ENCODE results near the gene ATP5MG.

ATP5MG gene

DNA sequence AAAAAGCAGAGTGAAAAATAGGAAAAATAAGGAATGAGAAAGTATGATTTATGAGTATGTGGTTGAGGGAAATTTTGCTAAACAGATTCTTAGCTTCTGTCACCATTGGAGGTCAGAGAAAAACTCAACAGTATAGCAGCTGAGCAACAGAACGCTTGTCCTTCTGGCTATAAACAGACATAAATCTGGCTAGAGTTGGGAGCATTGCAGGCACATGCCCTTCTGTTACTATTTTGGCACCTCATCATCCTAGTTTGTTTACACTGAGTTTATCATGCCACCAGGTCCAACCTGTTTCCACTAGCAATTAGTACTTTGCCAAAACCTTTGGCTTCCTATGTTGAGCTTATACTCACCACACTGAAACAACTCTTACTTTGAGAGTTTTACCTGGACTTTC is 35.1 kb upstream of the ATP5MG start:
- DNase-seq, result no peak
- TF ChIP-seq, protein P1, sequence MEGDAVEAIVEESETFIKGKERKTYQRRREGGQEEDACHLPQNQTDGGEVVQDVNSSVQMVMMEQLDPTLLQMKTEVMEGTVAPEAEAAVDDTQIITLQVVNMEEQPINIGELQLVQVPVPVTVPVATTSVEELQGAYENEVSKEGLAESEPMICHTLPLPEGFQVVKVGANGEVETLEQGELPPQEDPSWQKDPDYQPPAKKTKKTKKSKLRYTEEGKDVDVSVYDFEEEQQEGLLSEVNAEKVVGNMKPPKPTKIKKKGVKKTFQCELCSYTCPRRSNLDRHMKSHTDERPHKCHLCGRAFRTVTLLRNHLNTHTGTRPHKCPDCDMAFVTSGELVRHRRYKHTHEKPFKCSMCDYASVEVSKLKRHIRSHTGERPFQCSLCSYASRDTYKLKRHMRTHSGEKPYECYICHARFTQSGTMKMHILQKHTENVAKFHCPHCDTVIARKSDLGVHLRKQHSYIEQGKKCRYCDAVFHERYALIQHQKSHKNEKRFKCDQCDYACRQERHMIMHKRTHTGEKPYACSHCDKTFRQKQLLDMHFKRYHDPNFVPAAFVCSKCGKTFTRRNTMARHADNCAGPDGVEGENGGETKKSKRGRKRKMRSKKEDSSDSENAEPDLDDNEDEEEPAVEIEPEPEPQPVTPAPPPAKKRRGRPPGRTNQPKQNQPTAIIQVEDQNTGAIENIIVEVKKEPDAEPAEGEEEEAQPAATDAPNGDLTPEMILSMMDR (IDR thresholded peaks at IDR 0.05), result no peak
- Mint-ChIP-seq H3K4me3 (no peak overlapping the region), H3K27me3 (ENCODE audit: low read depth, poor library complexity) (peaks cover 3% of the 10 kb centered on the region), H3K9me3 (no peaks in the 10 kb centered on the region), H3K4me1 (no peaks in the 10 kb centered on the region), H3K36me3 (ENCODE audit: low read depth) (peaks cover 48% of the 10 kb centered on the region), H3K27ac (no peak overlapping the region)

DNA sequence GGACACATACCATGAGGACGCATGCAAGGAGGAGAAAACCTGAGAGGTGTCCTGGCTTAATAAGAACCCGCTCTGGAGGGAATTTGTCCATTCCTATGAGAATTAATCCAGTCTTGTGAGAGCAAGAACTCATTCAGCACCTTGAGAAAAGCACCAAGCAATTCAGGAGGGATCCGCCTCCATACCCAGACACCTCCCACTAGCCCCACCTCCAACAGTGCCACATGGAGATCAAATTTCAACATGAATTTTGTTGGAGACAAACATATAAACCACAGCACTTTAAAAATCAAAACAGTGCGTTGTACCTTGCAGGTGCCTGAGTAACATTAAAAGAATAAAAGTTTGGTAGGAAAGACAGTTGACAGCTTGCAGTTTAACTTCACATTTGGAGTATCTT is 30.6 kb upstream of the ATP5MG start:
- Mint-ChIP-seq H3K4me3 (no peak overlapping the region), H3K27me3 (ENCODE audit: low read depth, poor library complexity) (no peaks in the 10 kb centered on the region), H3K36me3 (ENCODE audit: low read depth) (peaks cover 80% of the 10 kb centered on the region), H3K9me3 (no peaks in the 10 kb centered on the region), H3K4me1 (no peaks in the 10 kb centered on the region), H3K27ac (no peak overlapping the region)
- TF ChIP-seq, protein P1 (IDR thresholded peaks at IDR 0.05), result no peak
- no peak for DNase-seq

- TF ChIP-seq, protein P1 (IDR thresholded peaks at IDR 0.05), result no peak
- H3K9me3 Mint-ChIP-seq, result no peaks in the 10 kb centered on the region
- H3K4me3 Mint-ChIP-seq, result no peak overlapping the region
- H3K4me1 Mint-ChIP-seq, result no peaks in the 10 kb centered on the region
- no peak for DNase-seq
- no peak overlapping the region for H3K27ac Mint-ChIP-seq
- H3K36me3 Mint-ChIP-seq (ENCODE audit: low read depth), result peaks cover 76% of the 10 kb centered on the region
- no peaks in the 10 kb centered on the region for H3K27me3 Mint-ChIP-seq (ENCODE audit: low read depth, poor library complexity)
Measured at GRCh38 chr11:118373263-118373662, 28.1 kb upstream of the ATP5MG start.

GRCh38 chr11:118373871-118374270 is 27.5 kb upstream of the ATP5MG start:
- Mint-ChIP-seq H3K4me3 (no peak overlapping the region), H3K27me3 (ENCODE audit: low read depth, poor library complexity) (no peaks in the 10 kb centered on the region), H3K36me3 (ENCODE audit: low read depth) (peaks cover 70% of the 10 kb centered on the region), H3K27ac (no peak overlapping the region), H3K9me3 (no peaks in the 10 kb centered on the region), H3K4me1 (no peaks in the 10 kb centered on the region)
- TF ChIP-seq, protein P1 (IDR thresholded peaks at IDR 0.05), result no peak
- DNase-seq, result no peak

DNA sequence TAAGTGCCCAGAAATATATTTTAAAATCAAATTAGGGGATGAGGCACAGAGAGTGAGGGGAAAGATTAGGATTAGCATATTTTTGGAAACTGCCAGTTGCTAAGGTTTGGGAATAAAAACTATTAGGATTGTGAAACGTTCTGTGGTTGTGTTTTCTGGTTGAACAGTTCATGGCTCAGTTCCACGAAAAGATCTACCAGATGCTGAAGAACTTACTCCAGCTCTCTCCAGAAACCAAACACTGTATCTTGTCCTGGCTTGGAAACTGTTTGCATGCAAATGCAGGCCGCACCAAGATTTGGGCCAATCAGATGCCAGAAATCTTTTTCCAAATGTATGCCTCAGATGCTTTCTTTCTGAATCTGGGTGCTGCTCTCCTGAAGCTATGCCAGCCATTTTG is 26.7 kb upstream of the ATP5MG start:
- H3K27ac Mint-ChIP-seq, result no peak overlapping the region
- TF ChIP-seq, protein P1 (IDR thresholded peaks at IDR 0.05), result no peak
- no peaks in the 10 kb centered on the region for H3K27me3 Mint-ChIP-seq (ENCODE audit: low read depth, poor library complexity)
- no peak for DNase-seq
- no peak overlapping the region for H3K4me3 Mint-ChIP-seq
- no peaks in the 10 kb centered on the region for H3K4me1 Mint-ChIP-seq
- H3K9me3 Mint-ChIP-seq, result no peaks in the 10 kb centered on the region
- H3K36me3 Mint-ChIP-seq (ENCODE audit: low read depth), result peaks cover 69% of the 10 kb centered on the region

GRCh38 chr11:118375978-118376377 is 25.4 kb upstream of the ATP5MG start:
- Mint-ChIP-seq H3K9me3 (no peaks in the 10 kb centered on the region), H3K27me3 (ENCODE audit: low read depth, poor library complexity) (no peaks in the 10 kb centered on the region), H3K4me3 (no peak overlapping the region), H3K36me3 (ENCODE audit: low read depth) (peaks cover 61% of the 10 kb centered on the region), H3K4me1 (no peaks in the 10 kb centered on the region), H3K27ac (no peak overlapping the region)
- TF ChIP-seq, protein P1 (IDR thresholded peaks at IDR 0.05), result no peak
- no peak for DNase-seq

Measured in nephron progenitor cell (in vitro differentiated cells).